GM18526 (cell line): ENCODE measurements around the gene PDSS2.

Source experiments
- POLR2A ChIP-seq: IDR thresholded peaks from 3 replicates; pipeline ENCODE4 v1.6.1; 2011; ENCODE audit not compliant: insufficient read length; ENCODE audit errors: extremely low read depth

PDSS2 gene

DNA sequence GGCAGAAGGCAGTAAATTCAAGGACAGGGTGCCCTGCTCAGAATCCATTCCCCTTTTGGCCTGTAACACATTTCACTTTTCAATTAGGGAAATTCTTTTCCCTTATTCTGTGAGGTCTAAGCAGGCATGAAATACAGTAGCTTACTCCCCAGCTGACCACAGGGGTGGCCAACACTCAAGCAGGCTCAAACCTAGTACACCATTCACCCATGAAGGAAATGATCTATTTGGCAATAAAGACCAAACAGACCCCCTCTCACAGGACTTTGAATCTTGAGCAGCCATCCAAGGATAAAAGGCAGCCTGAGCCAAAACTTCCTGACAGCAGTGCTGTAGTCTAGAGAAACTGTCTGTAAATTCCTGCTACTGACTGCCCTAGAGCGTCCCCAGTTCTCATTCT is 17.7 kb downstream of the PDSS2 start:
- no peak for TF ChIP-seq POLR2A

DNA sequence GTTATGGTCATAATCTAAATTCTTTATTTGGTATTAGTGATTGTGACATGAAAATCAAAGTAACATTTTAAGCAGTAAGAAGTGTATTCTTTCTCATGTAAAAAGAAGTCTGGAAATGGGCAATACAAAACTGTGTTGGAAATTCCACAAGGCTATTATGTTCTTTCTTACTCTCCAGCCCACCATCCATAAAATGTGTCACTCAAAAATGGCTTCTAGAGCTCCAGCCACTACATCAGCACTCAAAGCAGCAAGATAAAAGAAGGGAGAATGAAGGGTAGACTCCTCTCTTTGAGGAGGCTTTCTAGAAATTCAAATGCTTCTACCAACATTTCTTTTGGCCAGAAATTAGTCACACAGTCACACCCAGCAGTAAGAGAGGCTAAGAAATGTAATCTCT is 18.4 kb downstream of the PDSS2 start:
- no peak for TF ChIP-seq POLR2A

GRCh38 chr6:107439406-107439805 is 20.0 kb downstream of the PDSS2 start:
- TF ChIP-seq POLR2A = no peak

- TF ChIP-seq POLR2A = no peak
These were observed 21.7 kb downstream of the PDSS2 start for GRCh38 chr6:107437691-107438090.

DNA sequence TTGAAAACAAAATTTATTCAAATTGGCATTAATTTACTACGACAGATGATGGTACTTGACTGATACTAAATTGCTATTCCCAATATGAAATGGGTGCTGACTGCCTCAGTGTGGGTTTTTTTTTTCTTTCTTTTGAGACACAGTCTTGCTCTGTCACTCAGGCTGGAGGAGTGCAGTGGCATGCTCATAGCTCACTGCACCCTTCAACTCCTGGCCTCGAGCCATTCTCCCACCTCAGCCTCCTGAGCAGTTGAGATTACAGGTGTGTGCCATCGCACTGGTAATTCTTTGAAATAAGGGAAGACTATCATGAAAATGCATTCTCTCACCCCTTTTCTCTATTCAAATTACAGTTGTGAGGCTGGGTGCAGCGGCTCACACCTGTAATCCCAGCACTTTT is 22.5 kb downstream of the PDSS2 start:
- TF ChIP-seq POLR2A = no peak

DNA sequence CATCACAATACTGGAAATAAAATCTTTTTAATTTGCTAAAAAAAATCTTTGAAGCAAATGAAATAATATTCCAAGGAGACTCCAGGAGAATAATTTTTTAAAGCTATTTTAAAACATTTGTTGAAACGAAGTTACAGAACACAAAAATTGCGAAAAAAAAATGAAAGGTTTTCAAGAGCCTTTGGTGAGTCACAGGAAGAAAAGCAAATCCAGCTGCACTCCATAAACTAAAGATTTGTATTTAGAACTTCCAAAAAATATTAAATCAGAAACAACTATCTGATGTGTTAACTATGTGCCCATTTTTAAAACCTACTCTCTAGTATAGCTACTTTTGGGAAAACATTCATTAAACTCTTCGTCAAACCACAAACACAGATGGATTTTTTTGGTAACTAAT is 23.6 kb downstream of the PDSS2 start:
- TF ChIP-seq POLR2A = no peak

DNA sequence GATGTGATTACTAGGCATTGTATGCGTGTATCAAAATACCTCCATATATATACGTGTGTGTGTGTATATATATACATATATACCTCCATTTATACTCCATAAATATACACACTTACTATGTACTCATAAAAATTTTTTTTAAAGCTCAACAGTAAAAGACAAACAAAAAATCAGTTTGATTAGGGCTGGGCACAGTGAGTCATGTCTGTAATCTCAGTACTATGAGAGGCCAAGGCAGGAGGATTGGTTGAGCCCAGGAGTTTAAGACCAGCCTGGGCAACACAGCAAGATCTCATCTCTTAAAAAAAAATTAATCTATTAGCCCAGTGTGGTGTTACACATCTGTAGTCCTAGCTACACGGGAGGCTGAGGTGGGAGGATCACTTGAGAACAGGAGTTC is 24.6 kb downstream of the PDSS2 start:
- TF ChIP-seq POLR2A = no peak

GRCh38 chr6:107423474-107423990 is 35.8 kb downstream of the PDSS2 start:
- TF ChIP-seq POLR2A = no peak

DNA sequence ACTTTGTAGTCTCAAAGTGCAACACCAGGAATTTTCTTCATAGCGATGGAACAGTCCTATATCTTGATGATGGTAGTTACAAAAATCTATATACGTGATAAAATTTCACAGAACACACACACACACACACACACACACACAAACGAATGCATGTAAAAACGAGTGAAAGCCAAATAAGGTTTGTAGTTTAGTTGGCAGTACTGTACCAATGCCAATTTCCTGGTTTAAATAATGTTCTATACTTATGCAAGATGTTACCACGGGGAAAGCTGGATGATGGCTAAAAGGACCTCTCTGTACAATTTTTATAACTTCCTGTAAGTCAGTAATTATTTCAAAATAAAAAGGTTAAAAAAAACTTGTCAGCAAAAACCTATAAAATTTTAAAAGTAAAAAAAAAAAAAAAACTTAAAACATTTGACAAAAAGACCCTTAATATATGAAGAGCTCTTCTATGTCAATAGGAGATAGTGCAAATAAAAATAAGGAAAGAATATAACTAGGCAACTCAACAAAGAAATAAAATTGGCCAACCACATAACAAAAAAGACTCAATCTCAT is 37.6 kb downstream of the PDSS2 start:
- no peak for TF ChIP-seq POLR2A

GRCh38 chr6:107419733-107420132 is 39.6 kb downstream of the PDSS2 start:
- no peak for TF ChIP-seq POLR2A

DNA sequence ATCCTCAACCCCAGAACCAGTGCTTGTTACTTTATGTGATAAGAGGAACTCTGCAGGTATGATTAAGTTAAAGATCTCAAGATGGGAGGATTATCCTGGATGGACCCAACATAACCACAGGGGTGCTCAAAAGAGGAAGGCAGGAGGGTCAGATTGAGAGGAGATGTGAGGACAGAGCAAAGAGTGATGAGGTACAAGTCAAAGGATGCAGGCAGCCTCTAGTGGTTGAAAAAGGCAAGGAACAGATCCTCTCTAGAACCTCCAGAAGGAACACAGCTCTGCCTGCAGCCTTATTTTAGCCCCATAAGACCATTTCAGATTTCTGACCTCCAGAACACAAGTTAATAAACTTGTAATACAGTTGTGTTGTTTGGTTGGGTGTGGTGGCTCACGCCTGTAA is 41.2 kb downstream of the PDSS2 start:
- TF ChIP-seq POLR2A = no peak

- no peak for TF ChIP-seq POLR2A
These were observed 43.2 kb downstream of the PDSS2 start for GRCh38 chr6:107416145-107416544.

- TF ChIP-seq POLR2A = no peak
These were observed 45.3 kb downstream of the PDSS2 start for GRCh38 chr6:107413966-107414645.

DNA sequence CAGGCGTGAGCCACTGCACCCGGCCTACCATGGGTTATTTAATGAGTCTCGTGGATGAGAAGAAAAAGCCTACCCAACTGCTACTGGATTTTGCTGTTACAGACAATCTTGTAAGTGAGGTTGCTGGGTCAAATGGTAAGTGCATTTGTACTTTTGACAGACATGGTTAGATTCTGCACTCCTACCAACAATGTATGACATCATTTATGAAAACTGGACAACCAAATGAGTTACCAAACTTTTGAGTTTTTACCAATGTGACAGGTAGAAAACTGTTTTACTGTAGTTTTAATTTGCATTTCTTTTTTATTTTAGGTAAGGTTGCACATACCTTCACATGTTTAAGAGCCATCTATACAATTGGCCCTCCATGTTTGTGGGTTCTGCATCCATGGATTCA is 48.2 kb downstream of the PDSS2 start:
- TF ChIP-seq POLR2A = no peak

GRCh38 chr6:107409942-107410341 is 49.4 kb downstream of the PDSS2 start:
- no peak for TF ChIP-seq POLR2A

- TF ChIP-seq POLR2A = no peak
These were observed 50.6 kb downstream of the PDSS2 start for GRCh38 chr6:107408714-107409113.

DNA sequence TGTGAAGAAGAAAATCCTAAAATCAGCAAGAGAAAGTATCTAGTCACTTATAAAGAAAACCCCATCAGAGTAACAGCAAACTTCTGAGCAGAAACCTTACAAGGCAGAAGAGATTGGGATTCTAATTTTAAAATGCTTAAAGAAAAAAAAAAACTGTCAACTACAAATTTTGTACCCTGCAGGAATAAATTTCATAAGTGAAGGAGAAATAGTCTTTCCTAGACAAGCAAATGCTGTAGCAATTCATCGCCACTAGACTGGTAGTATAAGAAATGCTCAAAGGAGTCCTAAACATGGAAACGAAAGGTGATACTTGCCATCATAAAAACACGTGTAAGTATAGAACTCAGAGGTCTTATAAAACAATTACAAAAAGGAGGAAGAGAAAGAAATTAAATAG is 54.4 kb downstream of the PDSS2 start:
- TF ChIP-seq POLR2A = no peak
